HG02870 (cell line): Measurements from ENCODE around the gene SEC14L6.
"Not testable (repeated sequence)": the region's sequence is repeated elsewhere in the genome, so short reads cannot be mapped to it uniquely, and the experiment has no call there.

Source experiments
- ATAC-seq: cut with Tn5 transposase; IDR thresholded peaks from one replicate; pipeline ENCODE4 v1.9.1; 2021; ENCODE audit warnings: mild to moderate bottlenecking, moderate library complexity; ENCODE audit not compliant: unreplicated experiment

The SEC14L6 gene

DNA sequence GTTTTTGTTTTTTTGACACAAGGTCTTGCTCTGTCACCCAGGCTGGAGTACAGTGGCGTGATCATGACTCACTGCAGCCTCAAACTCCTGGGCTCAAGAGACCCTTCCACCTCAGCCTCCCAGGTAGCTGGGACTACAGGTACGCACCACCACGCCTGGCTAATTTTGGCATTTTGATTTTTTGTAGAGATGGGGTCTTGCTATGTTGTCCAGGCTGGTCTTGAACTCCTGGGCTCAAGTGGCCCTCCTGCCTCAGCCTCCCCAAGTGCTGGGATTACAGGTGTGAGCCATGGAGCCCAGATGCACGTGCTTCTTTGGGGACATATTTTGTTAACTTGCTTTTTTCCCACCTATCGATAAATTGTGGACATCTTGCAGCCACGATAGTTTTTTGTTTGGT, 20.7 kb upstream of the SEC14L6 start:
- ATAC-seq = not testable (repeated sequence)

DNA sequence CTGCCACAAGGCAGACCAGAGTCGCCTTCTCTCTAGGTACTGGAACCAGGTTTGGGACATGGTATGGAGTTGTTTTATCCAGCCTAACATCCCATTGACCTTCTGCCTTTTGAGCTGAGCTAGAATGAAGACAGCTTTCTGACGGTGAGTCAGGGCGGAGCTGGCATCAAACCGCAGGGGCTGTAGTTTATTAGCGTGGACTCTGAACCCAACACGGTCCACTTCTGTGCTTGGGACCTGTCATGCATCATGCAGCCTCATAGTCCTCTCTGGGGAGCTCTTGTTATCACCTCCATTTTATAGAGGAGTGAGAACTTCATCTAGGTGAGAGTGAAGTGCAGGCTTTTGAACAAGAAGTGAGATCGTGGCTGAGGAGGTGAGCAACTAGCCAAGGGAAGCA, 19.6 kb upstream of the SEC14L6 start:
- ATAC-seq = no peak

DNA sequence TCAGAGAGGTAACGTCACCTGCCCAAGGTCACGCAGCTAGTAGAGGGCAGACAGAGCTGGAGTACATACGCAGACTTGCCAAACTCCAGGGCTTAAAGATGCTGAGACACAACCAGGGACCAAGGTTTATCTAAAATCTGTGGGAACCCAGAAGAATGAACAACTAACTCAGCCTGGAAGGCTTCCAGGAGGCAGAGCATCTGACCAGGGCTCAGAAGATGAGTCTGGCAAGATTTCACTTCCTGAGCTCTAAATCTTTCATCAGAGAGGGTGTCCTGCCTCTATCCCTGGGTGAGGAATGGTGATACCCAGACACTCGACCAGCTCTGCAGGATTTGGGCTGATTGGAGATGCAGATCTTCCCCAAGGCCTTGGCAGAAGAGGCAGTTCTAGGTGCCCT, 18.8 kb upstream of the SEC14L6 start:
- no peak for ATAC-seq

DNA sequence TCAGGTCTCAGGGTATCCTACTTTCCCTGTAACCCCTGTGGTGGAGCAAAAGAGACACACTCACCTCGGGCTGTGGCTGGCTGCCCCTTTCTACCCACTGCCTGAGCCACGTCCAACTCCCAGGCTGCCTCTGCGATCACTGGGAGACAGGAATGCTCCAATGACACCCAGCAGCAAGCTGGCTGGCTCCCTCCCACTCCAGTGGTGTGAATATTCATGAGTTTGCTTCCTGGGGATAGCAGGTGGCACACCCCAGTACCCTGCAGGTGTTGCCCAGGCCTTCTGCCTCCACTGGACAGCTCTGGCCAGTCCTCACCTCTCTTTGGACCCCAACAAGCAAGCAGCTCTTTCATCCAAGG, 18.2 kb upstream of the SEC14L6 start:
- no peak for ATAC-seq

DNA sequence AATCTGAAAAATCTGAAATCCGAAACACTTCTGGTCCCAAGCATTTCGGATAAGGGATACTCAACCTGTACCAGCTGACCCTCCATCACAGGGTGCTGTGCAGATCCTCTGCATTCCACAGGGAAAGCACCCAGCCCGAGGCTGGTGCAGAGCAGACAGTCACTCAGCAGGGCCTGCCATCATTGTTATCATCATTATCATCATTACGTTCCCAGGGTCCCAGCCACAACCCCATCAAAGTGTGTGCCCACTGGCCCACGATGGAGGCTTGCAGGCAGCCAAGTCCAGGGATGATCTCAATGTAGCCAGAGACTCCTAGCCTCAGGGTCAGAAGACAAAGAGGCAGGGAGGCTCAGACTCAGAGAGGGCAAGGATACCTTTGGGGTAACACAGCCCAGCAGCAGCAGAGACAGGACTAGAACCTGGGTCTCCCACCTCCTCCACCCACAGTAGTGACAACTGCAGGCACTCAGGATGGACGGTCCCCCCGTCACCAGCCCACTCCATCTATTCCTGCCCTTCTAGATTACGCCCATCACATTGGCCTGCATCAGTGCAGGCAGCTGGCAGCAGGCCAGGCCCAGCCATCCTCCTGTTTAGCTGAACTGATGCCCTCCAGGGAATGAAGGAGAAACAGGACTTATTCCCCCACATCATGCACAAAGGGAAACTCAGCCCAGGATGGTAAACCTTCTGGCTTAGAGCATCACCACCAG, 17.7 kb upstream of the SEC14L6 start:
- no peak for ATAC-seq

DNA sequence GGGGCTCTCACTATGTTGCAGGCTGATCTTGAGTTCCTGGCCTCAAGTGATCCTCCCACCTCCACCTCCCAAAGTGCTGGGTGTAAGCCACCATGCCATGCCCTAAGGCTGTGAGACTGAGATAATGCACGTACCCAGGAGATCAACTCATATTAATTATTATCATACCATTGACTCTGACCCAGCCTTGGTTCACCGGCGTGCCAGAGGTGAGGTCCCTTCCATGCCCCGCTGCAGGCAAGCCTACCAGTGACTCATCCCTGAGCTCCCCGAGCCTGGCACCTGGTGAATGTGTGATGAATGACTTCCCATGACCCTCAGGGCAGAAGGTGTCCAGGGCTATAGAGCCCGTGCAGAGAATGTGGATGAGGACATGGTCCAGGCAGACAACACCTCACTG, 15.8 kb upstream of the SEC14L6 start:
- no peak for ATAC-seq

DNA sequence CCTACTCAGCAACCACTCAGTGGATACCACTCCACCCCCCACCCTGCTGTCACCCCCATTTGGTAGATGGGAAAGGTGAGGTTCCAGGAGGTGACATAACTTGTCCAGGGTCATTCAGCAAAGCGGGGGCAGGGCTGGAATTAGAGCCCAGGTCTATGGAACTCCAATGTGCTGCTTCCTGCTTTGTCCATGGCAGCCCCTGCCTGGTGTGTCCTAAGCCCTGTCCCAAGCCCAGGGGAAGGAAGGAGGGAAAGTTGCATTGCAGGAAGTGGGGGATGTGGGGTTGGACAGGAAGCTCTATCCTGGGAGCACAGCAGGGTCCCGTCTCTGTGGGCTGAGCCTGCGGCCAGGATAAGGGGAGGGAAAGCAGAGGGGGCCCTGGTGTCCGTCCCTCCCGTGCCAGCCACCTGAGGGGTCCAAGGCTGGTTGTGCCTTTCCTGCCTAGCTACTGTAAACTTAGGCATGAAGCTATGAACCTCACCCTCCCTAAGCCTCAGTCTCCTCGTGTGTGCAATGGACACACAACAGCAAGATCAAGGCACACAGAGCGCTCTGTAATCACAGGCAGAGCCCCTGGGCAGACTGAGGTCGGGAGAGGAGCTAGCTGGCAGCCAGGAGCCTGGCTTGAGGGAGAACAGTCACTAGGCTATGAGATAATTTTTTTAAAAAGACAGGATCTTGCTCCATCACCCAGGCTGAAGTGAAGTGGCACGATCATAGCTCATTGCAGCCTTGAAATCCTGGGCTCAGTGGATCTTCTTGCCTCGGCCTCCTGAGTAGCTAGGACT, 15.1 kb upstream of the SEC14L6 start:
- no peak for ATAC-seq

DNA sequence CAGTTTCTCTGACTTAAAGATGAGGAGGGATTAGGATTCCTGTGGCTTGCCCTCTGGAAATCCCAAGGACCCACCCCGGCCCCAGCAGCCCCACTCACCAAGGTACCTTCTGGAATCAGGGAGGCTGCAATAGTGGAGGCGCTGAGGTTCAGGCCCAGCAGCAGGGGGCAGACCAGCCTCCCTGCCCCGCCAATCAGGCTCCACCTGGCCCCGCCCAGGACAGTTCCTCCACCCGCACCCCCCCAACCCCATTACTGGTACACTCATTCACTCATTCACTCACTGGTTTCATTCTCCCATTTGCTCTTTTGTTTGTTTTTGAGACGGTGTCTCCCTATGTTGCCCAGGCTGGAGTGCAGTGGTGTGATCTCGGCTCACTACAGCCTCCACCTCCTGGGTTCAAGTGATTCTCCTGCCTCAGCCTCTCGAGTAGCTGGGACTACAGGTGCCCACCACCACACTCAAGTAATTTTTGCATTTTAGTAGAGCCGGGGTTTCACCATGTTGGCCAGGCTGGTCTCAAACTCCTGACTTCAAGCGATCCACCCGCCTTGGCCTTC, 14.2 kb upstream of the SEC14L6 start:
- ATAC-seq = not testable (repeated sequence)

DNA sequence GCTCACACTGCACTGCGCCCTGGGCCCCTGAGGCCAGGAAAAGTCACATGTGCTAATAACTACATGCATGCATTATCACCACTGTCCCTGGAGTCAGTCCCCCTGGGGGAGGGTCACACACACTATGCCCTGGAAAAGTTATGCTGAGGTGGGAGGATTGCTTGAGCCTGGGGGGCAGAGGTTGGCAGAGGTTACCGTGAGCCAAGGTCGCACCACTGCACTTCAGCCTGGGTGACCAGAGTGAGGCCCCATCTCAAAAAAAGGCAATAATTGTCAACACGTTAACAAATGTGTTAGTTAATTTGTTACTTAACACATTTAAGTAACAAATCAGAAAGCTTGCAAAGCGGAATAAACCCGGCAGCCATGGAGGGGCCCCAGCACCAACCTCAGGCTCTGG, 13.3 kb upstream of the SEC14L6 start:
- no peak for ATAC-seq

DNA sequence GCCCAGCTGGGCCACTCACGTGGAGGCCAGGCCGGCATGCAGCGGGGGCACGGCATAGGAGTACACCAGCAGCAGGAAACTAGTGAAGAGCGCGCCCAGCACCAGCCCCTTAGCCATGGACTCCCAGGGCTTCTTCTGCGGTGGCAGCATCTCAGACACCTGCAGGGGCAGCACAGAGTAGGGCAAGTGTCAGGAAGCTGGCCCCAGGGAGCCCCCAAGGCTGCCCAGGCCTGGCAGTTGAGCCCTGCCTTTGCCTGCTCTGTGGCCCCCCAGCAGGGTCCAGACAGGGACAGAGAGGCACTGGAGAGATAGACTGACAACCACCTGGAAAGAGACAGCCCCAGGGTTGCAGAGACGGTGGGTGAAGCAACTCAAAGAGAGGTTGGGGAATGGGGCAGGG, 10.7 kb upstream of the SEC14L6 start:
- no peak for ATAC-seq

DNA sequence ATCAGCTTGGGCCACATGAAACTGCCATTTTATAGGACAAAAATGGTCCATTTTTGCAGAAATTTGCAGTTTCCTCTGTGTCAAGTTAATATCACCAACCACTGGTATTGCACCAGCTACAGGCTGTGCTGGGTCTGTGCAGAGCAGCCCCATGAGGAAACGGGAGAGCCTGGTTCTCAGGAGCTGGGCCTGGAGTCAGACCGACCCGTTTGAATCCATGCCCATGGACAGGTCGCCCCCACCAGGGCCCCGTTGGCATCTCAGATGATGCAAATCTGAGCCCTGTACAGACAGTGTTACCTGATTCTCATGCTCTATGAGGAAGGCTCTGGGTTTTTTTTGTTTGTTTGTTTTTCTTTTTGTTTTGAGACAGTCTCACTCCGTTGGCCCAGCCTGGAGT, 9.8 kb upstream of the SEC14L6 start:
- no peak for ATAC-seq

DNA sequence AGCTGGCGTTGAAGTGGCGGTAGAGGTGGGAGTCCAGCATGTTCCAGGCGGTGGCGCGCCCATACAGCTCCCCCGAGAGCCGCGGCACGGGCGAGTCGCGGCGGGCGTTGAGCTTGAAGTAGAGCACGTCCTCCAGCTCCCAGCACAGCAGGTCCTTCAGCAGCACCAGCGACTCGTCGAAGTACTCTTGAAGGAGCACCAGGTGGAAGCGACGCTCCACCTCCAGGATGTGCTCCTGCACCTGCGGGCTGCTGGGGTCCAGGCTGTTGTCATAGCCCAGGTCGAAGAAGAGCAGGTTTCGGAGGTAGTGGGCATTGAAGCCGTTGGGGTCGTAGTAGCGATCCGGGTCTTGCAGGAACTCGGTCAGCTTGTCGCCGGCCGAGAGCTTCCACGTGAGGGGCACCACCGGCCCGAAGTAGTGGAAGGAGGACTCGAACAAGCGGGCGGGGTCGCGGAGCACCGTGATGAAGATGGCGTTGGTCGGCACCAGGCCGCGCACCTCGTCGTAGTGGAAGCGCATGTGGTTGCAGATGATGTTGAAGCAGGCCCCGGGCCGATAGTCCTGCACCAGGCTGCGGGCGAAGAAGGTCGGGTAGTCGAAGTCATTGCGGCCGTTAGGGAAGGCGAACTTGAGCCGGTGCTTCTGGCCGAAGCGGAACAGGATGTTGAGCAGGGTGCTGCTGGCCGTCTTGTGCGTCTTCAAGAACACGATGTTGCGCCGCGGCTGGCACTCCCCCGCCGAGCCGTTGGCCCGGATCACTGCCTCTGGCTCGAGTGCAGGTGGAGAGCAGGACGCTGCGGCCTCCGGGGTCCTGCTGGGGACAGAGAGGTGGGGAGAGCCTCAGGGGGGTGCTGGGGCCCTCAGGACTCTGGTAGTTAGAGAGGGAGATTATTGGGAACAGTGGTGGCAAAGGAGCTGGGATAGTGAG, 9.0 kb upstream of the SEC14L6 start:
- ATAC-seq = no peak

DNA sequence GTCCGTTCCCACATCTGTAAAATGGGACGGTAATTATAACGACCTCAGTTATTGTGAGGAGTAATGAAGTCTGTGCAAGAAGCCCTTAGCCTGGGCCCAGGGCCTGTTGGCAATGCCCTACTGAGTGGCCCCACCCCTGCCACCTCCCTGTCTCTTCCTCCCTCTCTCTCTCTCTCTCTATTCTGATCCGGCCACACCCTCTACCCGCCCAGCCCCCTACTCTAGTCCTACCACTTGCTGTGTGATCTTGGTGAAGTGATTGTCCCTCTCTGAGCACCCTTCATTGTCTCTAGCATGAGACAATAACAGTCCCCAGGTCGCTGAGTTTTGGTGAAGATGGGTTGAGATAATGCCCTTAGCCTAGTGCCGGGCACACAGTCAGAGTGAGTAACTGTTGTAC, 7.4 kb upstream of the SEC14L6 start:
- ATAC-seq = no peak

DNA sequence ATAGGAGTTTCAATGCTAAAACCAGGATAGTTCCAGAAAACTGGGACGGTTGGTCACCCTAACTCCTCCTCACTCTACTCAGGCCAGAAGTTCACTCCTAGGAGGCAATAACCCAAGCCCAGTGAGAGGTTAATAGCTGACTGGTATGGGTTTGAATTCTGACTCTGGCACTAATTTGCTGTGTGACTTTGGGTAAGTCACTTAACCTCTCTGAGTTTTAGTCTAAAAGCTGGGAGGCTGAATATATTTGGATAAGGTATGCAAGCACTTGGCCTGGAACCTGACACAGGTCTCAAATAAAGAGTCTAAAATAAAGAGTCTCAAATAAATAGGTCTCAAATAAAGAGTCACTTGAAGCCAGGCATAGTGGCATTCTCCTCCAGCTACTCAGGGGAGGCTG, 6.2 kb upstream of the SEC14L6 start:
- ATAC-seq = no peak

DNA sequence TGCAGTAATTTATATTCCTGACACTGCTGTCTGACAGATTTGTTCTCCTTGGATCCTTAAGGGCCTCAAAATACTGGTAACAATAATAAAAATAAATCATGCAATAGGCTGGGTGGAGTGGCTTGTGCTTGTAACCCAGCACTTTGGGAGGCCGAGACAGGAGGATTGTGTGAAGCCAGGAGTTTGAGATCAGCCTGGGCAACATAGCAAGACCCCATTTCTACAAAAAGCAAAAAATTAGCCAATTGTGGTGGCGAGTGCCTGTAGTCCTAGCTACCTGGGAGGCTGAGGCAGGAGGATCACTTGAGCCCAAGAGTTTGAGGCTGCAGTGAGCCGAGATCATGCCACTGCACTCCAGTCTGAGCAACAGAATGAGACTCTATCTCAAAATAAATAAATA, 5.3 kb upstream of the SEC14L6 start:
- ATAC-seq = not testable (repeated sequence)

DNA sequence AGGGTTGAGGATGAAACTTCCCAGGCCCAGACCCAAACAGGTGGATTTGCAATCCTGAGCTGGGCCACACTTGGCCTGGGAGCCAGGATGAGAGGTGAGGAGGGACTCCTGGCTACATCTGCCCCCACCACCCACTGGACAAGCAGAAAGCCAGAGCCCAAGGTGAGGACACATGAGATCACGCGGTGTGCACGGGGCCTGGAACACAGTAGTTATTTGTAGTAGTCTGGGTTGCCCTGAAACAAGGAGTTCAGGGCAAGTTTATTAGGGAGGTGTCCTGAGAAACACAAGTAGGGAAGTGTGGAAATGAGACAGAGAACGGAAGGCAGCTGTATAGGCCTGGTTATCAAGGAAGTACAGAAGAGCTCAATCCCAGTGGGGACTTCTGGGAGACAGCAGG, 647 bp upstream of the SEC14L6 start:
- ATAC-seq = no peak

DNA sequence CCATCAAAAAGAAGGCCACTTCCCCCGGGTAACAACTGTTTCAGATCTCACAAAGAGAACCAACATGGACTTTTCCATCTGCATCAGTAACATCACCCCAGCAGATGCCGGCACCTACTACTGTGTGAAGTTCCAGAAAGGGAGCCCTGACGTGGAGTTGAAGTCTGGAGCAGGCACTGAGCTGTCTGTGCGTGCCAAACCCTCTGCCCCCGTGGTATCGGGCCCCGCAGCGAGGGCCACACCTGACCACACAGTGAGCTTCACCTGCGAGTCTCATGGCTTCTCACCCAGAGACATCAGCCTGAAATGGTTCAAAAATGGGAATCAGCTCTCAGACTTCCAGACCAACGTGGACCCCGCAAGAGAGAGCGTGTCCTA, 3.7 kb downstream of the SEC14L6 start:
- no peak for ATAC-seq

DNA sequence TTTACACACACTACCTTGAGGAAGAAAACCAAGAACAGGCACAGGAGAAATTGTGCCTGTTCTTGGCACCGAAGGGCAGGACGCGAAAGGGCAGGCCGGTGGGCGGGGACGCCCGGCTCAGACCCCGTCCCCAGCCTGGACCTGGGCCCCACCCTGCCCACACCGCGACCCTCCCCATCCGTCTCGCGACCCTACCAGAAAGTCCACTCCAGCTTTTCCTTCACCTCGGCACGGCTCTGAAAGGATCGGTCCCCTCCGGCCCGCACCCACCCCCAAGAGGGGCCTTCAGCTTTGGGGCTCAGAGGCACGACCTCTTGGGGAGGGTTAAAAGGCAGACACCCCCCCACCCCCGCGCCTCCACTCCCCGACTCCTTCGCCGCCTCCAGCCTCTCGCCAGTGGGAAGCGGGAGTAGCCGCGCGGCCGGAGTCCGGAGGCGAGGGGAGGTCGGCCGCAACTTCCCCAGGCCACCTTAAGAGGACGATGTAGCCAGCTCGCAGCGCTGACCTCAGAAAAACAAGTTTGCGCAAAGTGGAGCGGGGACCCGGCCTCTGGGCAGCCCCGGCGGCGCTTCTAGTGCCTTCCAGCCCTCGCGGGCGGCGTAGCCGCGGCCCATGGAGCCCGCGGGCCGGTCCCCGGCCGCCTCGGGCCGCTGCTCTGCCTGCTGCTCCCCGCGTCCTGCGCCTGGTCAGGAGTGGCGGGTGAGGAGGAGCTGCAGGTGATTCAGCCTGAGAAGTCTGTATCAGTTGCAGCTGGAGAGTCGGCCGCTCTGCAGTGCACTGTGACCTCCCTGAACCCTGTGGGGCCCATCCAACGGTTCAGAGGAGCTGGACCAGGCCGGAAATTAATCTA, 4.4 kb downstream of the SEC14L6 start:
- ATAC-seq = no peak

DNA sequence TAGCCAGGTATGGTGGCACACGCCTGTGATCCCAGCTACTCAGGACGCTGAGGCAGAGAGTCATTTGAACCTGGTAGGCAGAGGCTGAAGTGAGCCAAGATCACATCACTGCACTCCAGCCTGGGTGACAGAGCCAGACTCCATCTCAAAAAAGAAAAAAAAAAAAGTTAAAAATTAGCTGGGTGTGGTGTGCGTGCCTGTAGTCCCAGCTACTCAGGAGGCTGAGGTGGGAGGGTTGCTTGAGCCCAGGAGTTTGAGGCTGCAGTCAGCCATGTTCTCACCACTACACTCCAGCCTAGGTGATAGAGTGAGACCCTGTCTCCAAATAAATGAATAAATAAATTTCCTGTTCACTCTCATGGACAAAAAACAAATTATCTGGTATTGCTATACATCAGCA, 5.0 kb downstream of the SEC14L6 start:
- ATAC-seq = not testable (repeated sequence)

DNA sequence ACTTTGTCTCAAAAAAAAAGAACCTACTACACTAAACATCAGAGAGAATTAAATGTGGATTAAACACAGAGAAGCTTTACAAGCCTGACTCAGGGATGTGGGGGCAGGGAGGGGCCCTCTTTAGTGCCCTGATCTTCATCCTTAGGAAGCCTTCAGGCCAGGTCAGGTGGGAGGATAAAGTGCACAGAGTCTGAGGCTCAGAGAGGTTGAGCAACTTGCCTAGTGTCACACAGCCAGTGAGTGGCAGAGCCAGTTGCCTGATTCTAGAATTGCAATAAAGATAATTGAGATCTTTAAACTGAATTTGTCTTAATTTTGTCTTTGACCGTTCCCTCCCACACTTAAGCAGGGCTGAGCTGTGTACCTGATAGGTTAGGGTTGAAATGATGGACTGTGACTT, 7.2 kb downstream of the SEC14L6 start:
- ATAC-seq = no peak
